HCT116 (cell line): ENCODE data around the gene SLC4A5. TPM values are rescaled to one million over a fixed set of nuclear protein-coding genes. Genes with fewer than 3 reads are reported as not detected.

ENCODE experiments used
- ATAC-seq: fragments of 200-7000 bp; cut with Tn5 transposase; 2 replicates; pipeline ENCODE4 v1.9.1; 2020; ENCODE audit warnings: mild to moderate bottlenecking, moderate library complexity
- BruUV-seq: library from RNA; stranded (reverse); fragments of 400-500 nt; replicated peaks from 2 replicates; lab custom pipeline; 2021; lab: Mats Ljungman, UMichigan
- CTCF ChIA-PET: fragments of 300-600 bp; sonication (Branson Sonifier 250); formaldehyde crosslinking; loops from one replicate; lab custom pipeline; 2021; ENCODE audit warnings: antibody characterized with exemption; lab: Charles Lee
- POLR2A ChIA-PET: fragments of 300-600, 350-600 bp; sonication (Branson Sonifier 250); formaldehyde crosslinking; loops from one replicate; lab custom pipeline; 2021; ENCODE audit warnings: antibody characterized with exemption; lab: Charles Lee
- RAD21 ChIA-PET, 2 experiments: fragments of 300-600 bp; sonication (Branson Sonifier 250); formaldehyde crosslinking; loops; one replicate each; lab custom pipeline; 2023; ENCODE audit warnings: low total read pairs in 2 of 2; ENCODE audit not compliant: uncharacterized antibody in 2 of 2, unreplicated experiment in 2 of 2, low non-redundant PET in 1 of 2; lab: Charles Lee
- DNase-seq: peaks from one replicate; pipeline ENCODE4 v3.0.0-alpha.2; 2010; ENCODE audit warnings: low read depth, low spot score
- H2AFZ ChIP-seq: fragments of 200-600 bp; shearing (Covaris generic), sonication (generic); 2 replicates; pipeline ENCODE4 v1.6.1; 2017; ENCODE audit warnings: low read depth, mixed run types, mixed read lengths, antibody characterized with exemption, low read length; ENCODE audit not compliant: poor library complexity, severe bottlenecking
- H3K27ac ChIP-seq: 2 replicates; pipeline ENCODE4 v1.5.1; 2012; ENCODE audit warnings: low read depth, low read length
- H3K27me3 ChIP-seq: fragments of 200-600 bp; sonication (generic); 2 replicates; pipeline ENCODE4 v1.6.1; 2016; ENCODE audit warnings: mixed run types, low read length, mixed read lengths; ENCODE audit not compliant: insufficient read depth
- H3K36me3 ChIP-seq, 2 experiments: fragments of 200-500 bp in 1 of 2; fragments of 200-600 bp in 1 of 2; sonication (Bioruptor generic) in 1 of 2; sonication (generic) in 1 of 2; 2 replicates each; pipeline versions ENCODE4 v1.5.1 to v1.6.1; 2014 to 2016; ENCODE audit warnings: low read length in 2 of 2, inconsistent platforms in 1 of 2, mixed read lengths in 1 of 2, mixed run types in 1 of 2; ENCODE audit not compliant: insufficient read depth in 2 of 2, control insufficient read depth in 1 of 2
- H3K4me1 ChIP-seq, 2 experiments: fragments of 200-600 bp in 1 of 2; sonication (generic) in 1 of 2; 2 replicates each; pipeline versions ENCODE4 v1.5.1 to v1.6.1; 2012 to 2017; ENCODE audit warnings: low read length in 2 of 2, inconsistent platforms in 1 of 2, mild to moderate bottlenecking in 1 of 2, mixed read lengths in 1 of 2, mixed run types in 1 of 2, moderate library complexity in 1 of 2; ENCODE audit not compliant: insufficient read depth in 2 of 2, control insufficient read depth in 1 of 2
- H3K4me2 ChIP-seq: fragments of 200-600 bp; sonication (generic); 2 replicates; pipeline ENCODE4 v1.6.1; 2017; ENCODE audit warnings: mixed run types, low read length, mixed read lengths
- H3K4me3 ChIP-seq, 2 experiments: fragments of 200-600 bp in 1 of 2; sonication (generic) in 1 of 2; replicated peaks in 1 of 2; 2 replicates each; pipeline ENCODE4 v1.5.1; 2011 to 2016; ENCODE audit warnings: low read length in 2 of 2, control low read depth in 1 of 2, low read depth in 1 of 2, mild to moderate bottlenecking in 1 of 2, mixed read lengths in 1 of 2, mixed run types in 1 of 2
- H3K79me2 ChIP-seq: fragments of 200-600 bp; sonication (generic); 2 replicates; pipeline ENCODE4 v1.6.1; 2017; ENCODE audit warnings: mild to moderate bottlenecking, mixed run types, low read length, moderate library complexity, mixed read lengths; ENCODE audit not compliant: insufficient read depth
- H3K9ac ChIP-seq: fragments of 200-600 bp; sonication (generic); 2 replicates; pipeline ENCODE4 v1.6.1; 2016; ENCODE audit warnings: low read length, mixed read lengths
- H3K9me2 ChIP-seq: fragments of 200-600 bp; sonication (generic), shearing (Covaris generic); 2 replicates; pipeline ENCODE4 v1.6.1; 2017; ENCODE audit warnings: mixed run types, mild to moderate bottlenecking, moderate library complexity; ENCODE audit not compliant: insufficient read depth
- H3K9me3 ChIP-seq, 2 experiments: fragments of 200-500 bp in 1 of 2; fragments of 200-600 bp in 1 of 2; sonication (Bioruptor generic) in 1 of 2; sonication (generic) in 1 of 2; 2 replicates each; pipeline ENCODE4 v1.6.1; 2014 to 2017; ENCODE audit warnings: low read length in 2 of 2, mixed read lengths in 2 of 2, inconsistent platforms in 1 of 2, low read depth in 1 of 2, mild to moderate bottlenecking in 1 of 2, mixed run types in 1 of 2, moderate library complexity in 1 of 2; ENCODE audit not compliant: control insufficient read depth in 1 of 2, insufficient read depth in 1 of 2
- H4K20me1 ChIP-seq: fragments of 200-600 bp; sonication (generic), shearing (Covaris generic); 2 replicates; pipeline ENCODE4 v1.6.1; 2017; ENCODE audit warnings: mixed run types, mild to moderate bottlenecking, moderate library complexity; ENCODE audit not compliant: insufficient read depth
- CBX3 ChIP-seq: IDR thresholded peaks from 2 replicates; pipeline ENCODE4 v1.6.1; 2012; ENCODE audit warnings: low read depth
- CEBPB ChIP-seq: IDR thresholded peaks from 2 replicates; pipeline ENCODE4 v1.6.1; 2012; ENCODE audit warnings: low read depth
- EZH2phosphoT487 ChIP-seq: fragments of 200-600 bp; IDR thresholded peaks from 2 replicates; pipeline ENCODE4 v1.6.1; 2018; ENCODE audit warnings: antibody characterized with exemption, borderline replicate concordance
- RAD21 ChIP-seq: IDR thresholded peaks from 2 replicates; pipeline ENCODE4 v1.6.1; 2012; ENCODE audit warnings: low read depth, mild to moderate bottlenecking
- SIN3A ChIP-seq: IDR thresholded peaks from 2 replicates; pipeline ENCODE4 v1.6.1; 2012; ENCODE audit warnings: low read depth
- ZNF274 ChIP-seq: fragments of 200-500 bp; sonication (Bioruptor generic); IDR thresholded peaks from 2 replicates; pipeline ENCODE4 v1.6.1; 2014; ENCODE audit warnings: mild to moderate bottlenecking, low read depth, low read length, inconsistent platforms
- intact Hi-C: fragments of 100-400 bp; cut with micrococcal nuclease; formaldehyde crosslinking; loops from 2 replicates; pipeline ENCODE4 v1.10.0; 2022
- total RNA-seq: library from RNA; stranded (reverse); gene quantifications from one replicate; pipeline ENCODE4 v1.2.1, GENCODE V29; 2021; ENCODE audit not compliant: unreplicated experiment
- TF ChIP-seq, protein P1 (sequence below), 3 experiments: fragments of 200-600 bp in 1 of 3; sonication (generic) in 1 of 3; IDR thresholded peaks in 2 of 3; conservative IDR thresholded peaks in 1 of 3; 2 replicates each; pipeline ENCODE4 v1.5.1; 2012 to 2017; ENCODE audit warnings: low read depth in 2 of 3, low read length in 2 of 3, antibody characterized with exemption in 1 of 3, borderline replicate concordance in 1 of 3, control low read depth in 1 of 3, mild to moderate bottlenecking in 1 of 3, mixed read lengths in 1 of 3, mixed run types in 1 of 3, moderate library complexity in 1 of 3; ENCODE audit not compliant: insufficient read depth in 1 of 3
- TF ChIP-seq, protein P2 (sequence below): IDR thresholded peaks from 2 replicates; pipeline ENCODE4 v1.6.1; 2012
- TF ChIP-seq, protein P3 (sequence below): IDR thresholded peaks from 2 replicates; pipeline ENCODE4 v1.6.1; 2012; ENCODE audit warnings: low read depth

Gene SLC4A5
- total RNA-seq, 1 experiment from 2014 or later, result 0.91 TPM

DNA sequence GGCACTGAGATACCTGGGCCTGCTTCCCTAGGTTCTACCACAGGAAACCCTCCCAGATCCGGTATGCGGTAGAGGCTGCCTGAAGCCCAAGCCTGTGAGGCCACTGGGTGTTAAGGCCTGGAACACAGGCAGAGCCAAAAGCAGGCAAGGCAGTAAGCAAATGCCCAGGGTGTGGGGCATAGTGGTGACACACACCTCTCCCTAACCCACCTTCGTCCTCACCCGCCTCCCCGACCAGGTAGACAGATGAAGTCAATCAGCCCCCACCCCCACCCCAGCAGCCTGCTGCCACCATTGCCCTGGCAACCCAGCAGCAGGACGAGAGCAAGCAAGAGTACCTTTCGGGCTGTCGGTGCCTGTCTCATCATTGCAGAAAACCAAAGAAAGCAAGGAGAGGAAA, 30.8 kb upstream of the SLC4A5 start:
- ATAC-seq, result no peak
- Histone ChIP-seq H3K4me3 (no peak overlapping the region), H3K27me3 (no peaks in the 10 kb centered on the region), H3K4me1 (no peaks in the 10 kb centered on the region), H3K79me2 (no peaks in the 10 kb centered on the region), H3K36me3 (peaks cover 3 to 27% of the 10 kb centered on the region in 2 experiments; a peak in 2 of 4 replicates), H4K20me1 (no peaks in the 10 kb centered on the region), H3K9ac (no peak overlapping the region), H2AFZ (no peak overlapping the region), H3K9me2 (no peaks in the 10 kb centered on the region), H3K27ac (no peak overlapping the region), H3K4me2 (no peak overlapping the region), H3K9me3 (no peaks in the 10 kb centered on the region)
- TF ChIP-seq ZNF274, result no peak
- TF ChIP-seq, protein P1, sequence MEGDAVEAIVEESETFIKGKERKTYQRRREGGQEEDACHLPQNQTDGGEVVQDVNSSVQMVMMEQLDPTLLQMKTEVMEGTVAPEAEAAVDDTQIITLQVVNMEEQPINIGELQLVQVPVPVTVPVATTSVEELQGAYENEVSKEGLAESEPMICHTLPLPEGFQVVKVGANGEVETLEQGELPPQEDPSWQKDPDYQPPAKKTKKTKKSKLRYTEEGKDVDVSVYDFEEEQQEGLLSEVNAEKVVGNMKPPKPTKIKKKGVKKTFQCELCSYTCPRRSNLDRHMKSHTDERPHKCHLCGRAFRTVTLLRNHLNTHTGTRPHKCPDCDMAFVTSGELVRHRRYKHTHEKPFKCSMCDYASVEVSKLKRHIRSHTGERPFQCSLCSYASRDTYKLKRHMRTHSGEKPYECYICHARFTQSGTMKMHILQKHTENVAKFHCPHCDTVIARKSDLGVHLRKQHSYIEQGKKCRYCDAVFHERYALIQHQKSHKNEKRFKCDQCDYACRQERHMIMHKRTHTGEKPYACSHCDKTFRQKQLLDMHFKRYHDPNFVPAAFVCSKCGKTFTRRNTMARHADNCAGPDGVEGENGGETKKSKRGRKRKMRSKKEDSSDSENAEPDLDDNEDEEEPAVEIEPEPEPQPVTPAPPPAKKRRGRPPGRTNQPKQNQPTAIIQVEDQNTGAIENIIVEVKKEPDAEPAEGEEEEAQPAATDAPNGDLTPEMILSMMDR (IDR thresholded peaks at IDR 0.05 in 2 of 3, conservative IDR thresholded peaks at IDR 0.05 in 1 of 3; ENCODE audit: borderline replicate concordance in 1 of 3, insufficient read depth in 1 of 3, low read depth in 2 of 3, low read length in 2 of 3), result no peak
- no peak for TF ChIP-seq SIN3A
- no peak for TF ChIP-seq EZH2phosphoT487
- TF ChIP-seq CEBPB, result no peak
- TF ChIP-seq, protein P2, sequence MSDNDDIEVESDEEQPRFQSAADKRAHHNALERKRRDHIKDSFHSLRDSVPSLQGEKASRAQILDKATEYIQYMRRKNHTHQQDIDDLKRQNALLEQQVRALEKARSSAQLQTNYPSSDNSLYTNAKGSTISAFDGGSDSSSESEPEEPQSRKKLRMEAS, result no peak
- ChIA-PET POLR2A (no interaction called here), CTCF (no interaction called here), RAD21 (no interaction called here)
- no TSS peak for BruUV-seq
- intact Hi-C loops, result no loop called here
- no peak for DNase-seq

DNA sequence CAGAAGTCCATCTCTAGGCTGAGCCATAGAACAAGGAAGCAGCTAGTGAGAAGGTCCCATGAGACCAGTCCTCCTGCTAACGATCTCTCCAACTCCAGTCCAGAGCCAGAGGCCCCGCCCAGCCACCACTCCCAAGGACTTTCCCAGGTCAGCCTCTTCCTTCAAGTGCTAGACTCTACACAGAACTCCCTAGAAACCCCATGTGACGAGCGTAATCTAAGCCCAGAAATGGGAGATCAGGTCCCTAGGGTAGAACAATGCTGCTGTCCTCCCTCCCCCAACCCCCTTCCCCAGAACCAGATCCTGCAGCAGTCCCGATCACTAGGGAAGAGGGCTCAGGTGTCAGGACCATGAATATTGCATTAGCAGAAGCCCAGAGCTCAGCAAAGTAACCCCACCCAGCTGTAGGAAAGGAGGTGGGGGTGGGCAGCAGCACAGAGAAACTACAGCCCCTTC, 30.0 kb upstream of the SLC4A5 start:
- H3K9ac ChIP-seq, result no peak overlapping the region
- CTCF ChIA-PET, result no interaction called here
- TF ChIP-seq, protein P3, sequence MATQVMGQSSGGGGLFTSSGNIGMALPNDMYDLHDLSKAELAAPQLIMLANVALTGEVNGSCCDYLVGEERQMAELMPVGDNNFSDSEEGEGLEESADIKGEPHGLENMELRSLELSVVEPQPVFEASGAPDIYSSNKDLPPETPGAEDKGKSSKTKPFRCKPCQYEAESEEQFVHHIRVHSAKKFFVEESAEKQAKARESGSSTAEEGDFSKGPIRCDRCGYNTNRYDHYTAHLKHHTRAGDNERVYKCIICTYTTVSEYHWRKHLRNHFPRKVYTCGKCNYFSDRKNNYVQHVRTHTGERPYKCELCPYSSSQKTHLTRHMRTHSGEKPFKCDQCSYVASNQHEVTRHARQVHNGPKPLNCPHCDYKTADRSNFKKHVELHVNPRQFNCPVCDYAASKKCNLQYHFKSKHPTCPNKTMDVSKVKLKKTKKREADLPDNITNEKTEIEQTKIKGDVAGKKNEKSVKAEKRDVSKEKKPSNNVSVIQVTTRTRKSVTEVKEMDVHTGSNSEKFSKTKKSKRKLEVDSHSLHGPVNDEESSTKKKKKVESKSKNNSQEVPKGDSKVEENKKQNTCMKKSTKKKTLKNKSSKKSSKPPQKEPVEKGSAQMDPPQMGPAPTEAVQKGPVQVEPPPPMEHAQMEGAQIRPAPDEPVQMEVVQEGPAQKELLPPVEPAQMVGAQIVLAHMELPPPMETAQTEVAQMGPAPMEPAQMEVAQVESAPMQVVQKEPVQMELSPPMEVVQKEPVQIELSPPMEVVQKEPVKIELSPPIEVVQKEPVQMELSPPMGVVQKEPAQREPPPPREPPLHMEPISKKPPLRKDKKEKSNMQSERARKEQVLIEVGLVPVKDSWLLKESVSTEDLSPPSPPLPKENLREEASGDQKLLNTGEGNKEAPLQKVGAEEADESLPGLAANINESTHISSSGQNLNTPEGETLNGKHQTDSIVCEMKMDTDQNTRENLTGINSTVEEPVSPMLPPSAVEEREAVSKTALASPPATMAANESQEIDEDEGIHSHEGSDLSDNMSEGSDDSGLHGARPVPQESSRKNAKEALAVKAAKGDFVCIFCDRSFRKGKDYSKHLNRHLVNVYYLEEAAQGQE, result no peak
- TF ChIP-seq RAD21, result no peak
- no peak for TF ChIP-seq CBX3
- TF ChIP-seq, all 23 proteins: peak for 0
- H2AFZ ChIP-seq, result no peak overlapping the region
- peaks cover 3 to 33% of the 10 kb centered on the region in 2 experiments; a peak in 2 of 4 replicates for H3K36me3 ChIP-seq
- no peak overlapping the region for H3K27ac ChIP-seq
- no peaks in the 10 kb centered on the region for H3K27me3 ChIP-seq
- H3K4me1 ChIP-seq, result no peaks in the 10 kb centered on the region
- no peaks in the 10 kb centered on the region for H3K9me3 ChIP-seq
- no peak overlapping the region for H3K4me2 ChIP-seq
- H3K9me2 ChIP-seq, result no peaks in the 10 kb centered on the region
- H3K4me3 ChIP-seq, result no peak overlapping the region
- RAD21 ChIA-PET, result no interaction called here
- ATAC-seq (no peak), DNase-seq (no peak)
- no peaks in the 10 kb centered on the region for H4K20me1 ChIP-seq
- intact Hi-C loops, result no loop called here
- H3K79me2 ChIP-seq, result no peaks in the 10 kb centered on the region
- POLR2A ChIA-PET, result no interaction called here
- BruUV-seq, result no TSS peak
